GM12878 (cell line): ENCODE measurements around the gene LMNB1. TPM values are rescaled to one million over a fixed set of nuclear protein-coding genes. Genes with fewer than 3 reads are reported as not detected.

Source experiments
- ATAC-seq: fragments of 200-7000 bp; cut with Tn5 transposase; 3 replicates; pipeline ENCODE4 v1.9.1; 2020; ENCODE audit warnings: mild to moderate bottlenecking, moderate library complexity
- BruUV-seq: library from RNA; stranded (reverse); fragments of 400-500 nt; replicated peaks from 2 replicates; lab custom pipeline; 2021; lab: Mats Ljungman, UMichigan
- CTCF ChIA-PET: fragments of 300-600 bp; sonication (Branson Sonifier 250); formaldehyde crosslinking; extraction: SDS; loops from one replicate; lab custom pipeline; 2021; ENCODE audit warnings: inconsistent platforms; lab: Yijun Ruan, JAX
- POLR2A ChIA-PET: fragments of 350-600 bp; formaldehyde crosslinking; extraction: SDS; loops from one replicate; lab custom pipeline; 2021; ENCODE audit warnings: inconsistent platforms; lab: Charles Lee
- RAD21 ChIA-PET: fragments of 300-600 bp; sonication (Branson Sonifier 250); formaldehyde crosslinking; loops from one replicate; lab custom pipeline; 2023; ENCODE audit warnings: antibody characterized with exemption; ENCODE audit not compliant: unreplicated experiment; lab: Charles Lee
- SMC1A ChIA-PET: fragments of 300-600 bp; sonication (Branson Sonifier 250); formaldehyde crosslinking; loops from one replicate; lab custom pipeline; 2023; ENCODE audit not compliant: unreplicated experiment, uncharacterized antibody; lab: Charles Lee
- DNase-seq: peaks from one replicate; pipeline ENCODE4 v3.0.0-alpha.2; 2011; ENCODE audit warnings: low read depth, low spot score
- FAIRE-seq: peaks from 3 replicates; lab custom pipeline; 2011; peaks lifted over from hg19 to GRCh38; lab: Jason Lieb, UNC
- H2AFZ ChIP-seq: 2 replicates; pipeline ENCODE4 v1.6.0; 2011; ENCODE audit warnings: low read depth, low read length, control low read depth; ENCODE audit not compliant: control insufficient read depth
- H3K27ac ChIP-seq: 2 replicates; pipeline ENCODE4 v1.5.1; 2011; ENCODE audit warnings: control low read depth; ENCODE audit not compliant: control insufficient read depth, insufficient read depth
- H3K27me3 ChIP-seq, 2 experiments: replicated peaks in 1 of 2; 2 replicates each; pipeline versions ENCODE4 v1.6.0 to v1.6.1; 2011; ENCODE audit warnings: low read length in 1 of 2; ENCODE audit not compliant: control insufficient read depth in 2 of 2, insufficient read depth in 2 of 2
- H3K36me3 ChIP-seq, 2 experiments: 2 replicates each; pipeline ENCODE4 v1.5.1; 2011; ENCODE audit warnings: low read length in 1 of 2; ENCODE audit not compliant: control insufficient read depth in 2 of 2, insufficient read depth in 2 of 2
- H3K4me1 ChIP-seq: 2 replicates; pipeline ENCODE4 v1.6.1; 2011; ENCODE audit warnings: mild to moderate bottlenecking, low read length, moderate library complexity, mixed read lengths; ENCODE audit not compliant: control insufficient read depth, insufficient read depth
- H3K4me2 ChIP-seq: 2 replicates; pipeline ENCODE4 v1.6.0; 2011; ENCODE audit warnings: control low read depth; ENCODE audit not compliant: control insufficient read depth, insufficient read depth
- H3K4me3 ChIP-seq: fragments of 200-600 bp; sonication (generic); 2 replicates; pipeline ENCODE4 v1.5.1; 2016
- H3K79me2 ChIP-seq: 2 replicates; pipeline ENCODE4 v1.6.0; 2011; ENCODE audit warnings: low read length; ENCODE audit not compliant: control insufficient read depth, insufficient read depth
- H3K9ac ChIP-seq: 2 replicates; pipeline ENCODE4 v1.8.0; 2011; ENCODE audit warnings: low read length, control low read depth, mixed read lengths; ENCODE audit not compliant: control insufficient read depth, insufficient read depth
- H3K9me3 ChIP-seq: replicated peaks from 3 replicates; pipeline ENCODE4 v1.5.1; 2011; ENCODE audit warnings: mild to moderate bottlenecking, low read length; ENCODE audit not compliant: control insufficient read depth, insufficient read depth
- H4K20me1 ChIP-seq: 2 replicates; pipeline ENCODE4 v1.6.0; 2011; ENCODE audit not compliant: control insufficient read depth, insufficient read depth
- CUX1 ChIP-seq: IDR thresholded peaks from 2 replicates; pipeline ENCODE4 v1.6.1; 2012; ENCODE audit warnings: improper control_type of control experiment, low read depth, low read length; ENCODE audit not compliant: insufficient replicate concordance
- FOS ChIP-seq: IDR thresholded peaks from 3 replicates; pipeline ENCODE4 v1.6.1; 2011; ENCODE audit warnings: borderline replicate concordance; ENCODE audit not compliant: insufficient read length; ENCODE audit errors: extremely low read depth
- IKZF1 ChIP-seq: fragments of 450-650 bp; conservative IDR thresholded peaks from 2 replicates; pipeline ENCODE4 v1.6.1; 2017; ENCODE audit warnings: antibody characterized with exemption, mild to moderate bottlenecking
- MLLT1 ChIP-seq: fragments of 450-650 bp; IDR thresholded peaks from 2 replicates; pipeline ENCODE4 v1.6.1; 2016; ENCODE audit warnings: mild to moderate bottlenecking
- MXI1 ChIP-seq: fragments of 150-350 bp; IDR thresholded peaks from 2 replicates; pipeline ENCODE4 v1.6.1; 2011; ENCODE audit warnings: low read depth, mild to moderate bottlenecking, inconsistent platforms, low read length, improper control_type of control experiment
- NR2F1 ChIP-seq: fragments of 450-650 bp; conservative IDR thresholded peaks from 2 replicates; pipeline ENCODE4 v1.6.1; 2017; ENCODE audit warnings: mild to moderate bottlenecking
- TBL1XR1 ChIP-seq: IDR thresholded peaks from 2 replicates; pipeline ENCODE4 v1.6.1; 2012; ENCODE audit warnings: low read depth, low read length, improper control_type of control experiment
- WGBS: methylation state at CpG from one replicate; pipeline ENCODE4 v1.1.6; 2016; ENCODE audit warnings: low lambda C conversion rate; ENCODE audit not compliant: insufficient replicate concordance, insufficient coverage; ENCODE audit errors: missing lambda C conversion rate; 5-methylcytosine and 5-hydroxymethylcytosine counted together
- in situ Hi-C: fragments of 300-500 bp; cut with MboI; formaldehyde crosslinking; loops from 9 replicates; pipeline ENCODE4 v1.14.3; 2018; ENCODE audit warnings: mixed read lengths
- intact Hi-C: fragments of 100-400 bp; cut with micrococcal nuclease; formaldehyde crosslinking; loops from one replicate; pipeline ENCODE4 v1.14.2; 2022; ENCODE audit not compliant: unreplicated experiment
- polyA plus RNA-seq, 11 experiments: library from polyadenylated mRNA; depleted of rRNA in 4 of 11; unstranded in 6 of 11; stranded (reverse) in 5 of 11; fragments of >200 nt; fragmentation: Nextera tagmentation in 4 of 11; fragmentation: Illumina TruSeq in 1 of 11; extraction: Ambion mirVana in 4 of 11; extraction: Trizol in 1 of 11; gene quantifications; 1 replicate in 1 of 11; 2 replicates in 10 of 11; pipeline versions ENCODE4 v1.2.1 to v1.2.3, GENCODE V29; 2011 to 2016; ENCODE audit warnings: inconsistent platforms in 2 of 11, missing spikeins in 2 of 11, low read depth in 1 of 11
- total RNA-seq, 4 experiments: library from RNA; depleted of rRNA in 3 of 4; stranded (reverse); fragments of >200 nt in 3 of 4; fragmentation: Illumina TruSeq in 1 of 4; extraction: Trizol in 1 of 4; gene quantifications; 2 replicates each; pipeline versions ENCODE4 v1.2.1 to v1.2.3, GENCODE V29; 2013 to 2021
- TF ChIP-seq, protein P1 (sequence below): IDR thresholded peaks from 2 replicates; pipeline ENCODE4 v1.6.1; 2011; ENCODE audit warnings: mild to moderate bottlenecking, low read depth, low read length, moderate library complexity; ENCODE audit not compliant: insufficient replicate concordance
- TF ChIP-seq, protein P2 (sequence below): fragments of 450-650 bp; formaldehyde crosslinking; IDR thresholded peaks from 2 replicates; pipeline ENCODE4 v1.4.0; 2022; ENCODE audit warnings: mild to moderate bottlenecking, moderate library complexity

Gene LMNB1
- total and polyA plus RNA-seq, 10 of the 15 experiments (the other 5 are each of a cell fraction or from before 2014, with no cell fraction given): 7.0 to 185 (median 86.4) TPM

DNA sequence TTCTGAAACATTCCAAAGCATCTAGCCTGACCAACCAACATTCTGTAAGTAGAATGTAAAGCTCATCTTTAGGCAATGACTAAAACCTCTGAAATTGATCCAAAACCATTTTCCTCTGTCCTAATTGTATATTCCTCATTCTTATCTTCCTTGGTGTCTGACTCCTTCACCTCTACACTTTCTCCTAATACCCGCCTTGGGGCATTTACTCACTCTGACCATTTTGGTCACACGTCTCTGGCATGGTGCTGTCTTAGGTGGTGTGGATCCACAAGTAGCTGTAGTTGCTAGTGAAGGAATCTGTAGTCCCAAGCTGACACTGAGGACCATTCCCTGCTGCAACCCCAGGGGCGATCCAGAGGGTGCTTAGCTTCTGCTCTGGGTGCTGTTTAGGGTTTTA, 40.8 kb upstream of the LMNB1 start:
- ChIA-PET POLR2A (interaction anchor here (0.6 kb wide), 1 partner anchor 119 kb away, joined by 4 read pairs; no protein-coding TSS in a partner anchor), SMC1A (interaction anchor here (0.7 to 1.6 kb wide), 3 partner anchors 12 to 56 kb away, joined by 3 to 4 read pairs (median 4); no protein-coding TSS in a partner anchor), CTCF (interaction anchor here (0.6 to 1.2 kb wide), 5 partner anchors 13 to 59 kb away, joined by 3 to 5 read pairs (median 3); no protein-coding TSS in a partner anchor), RAD21 (no interaction called here)
- in situ Hi-C loops (no loop called here), intact Hi-C loops (no loop called here)
- BruUV-seq: no TSS peak
- no peak for DNase-seq
- H3K27me3 ChIP-seq: no peaks in the 10 kb centered on the region
- WGBS: 78% methylated on average over 3 of the region's 3 CpGs
- H3K27ac ChIP-seq: no peak overlapping the region
- no peak for TF ChIP-seq IKZF1
- TF ChIP-seq CUX1: no peak
- TF ChIP-seq, protein P1, sequence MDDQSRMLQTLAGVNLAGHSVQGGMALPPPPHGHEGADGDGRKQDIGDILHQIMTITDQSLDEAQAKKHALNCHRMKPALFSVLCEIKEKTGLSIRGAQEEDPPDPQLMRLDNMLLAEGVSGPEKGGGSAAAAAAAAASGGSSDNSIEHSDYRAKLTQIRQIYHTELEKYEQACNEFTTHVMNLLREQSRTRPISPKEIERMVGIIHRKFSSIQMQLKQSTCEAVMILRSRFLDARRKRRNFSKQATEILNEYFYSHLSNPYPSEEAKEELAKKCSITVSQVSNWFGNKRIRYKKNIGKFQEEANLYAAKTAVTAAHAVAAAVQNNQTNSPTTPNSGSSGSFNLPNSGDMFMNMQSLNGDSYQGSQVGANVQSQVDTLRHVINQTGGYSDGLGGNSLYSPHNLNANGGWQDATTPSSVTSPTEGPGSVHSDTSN: no peak
- TF ChIP-seq NR2F1: no peak
- TF ChIP-seq MXI1: no peak
- TF ChIP-seq TBL1XR1: no peak
- TF ChIP-seq, protein P2, sequence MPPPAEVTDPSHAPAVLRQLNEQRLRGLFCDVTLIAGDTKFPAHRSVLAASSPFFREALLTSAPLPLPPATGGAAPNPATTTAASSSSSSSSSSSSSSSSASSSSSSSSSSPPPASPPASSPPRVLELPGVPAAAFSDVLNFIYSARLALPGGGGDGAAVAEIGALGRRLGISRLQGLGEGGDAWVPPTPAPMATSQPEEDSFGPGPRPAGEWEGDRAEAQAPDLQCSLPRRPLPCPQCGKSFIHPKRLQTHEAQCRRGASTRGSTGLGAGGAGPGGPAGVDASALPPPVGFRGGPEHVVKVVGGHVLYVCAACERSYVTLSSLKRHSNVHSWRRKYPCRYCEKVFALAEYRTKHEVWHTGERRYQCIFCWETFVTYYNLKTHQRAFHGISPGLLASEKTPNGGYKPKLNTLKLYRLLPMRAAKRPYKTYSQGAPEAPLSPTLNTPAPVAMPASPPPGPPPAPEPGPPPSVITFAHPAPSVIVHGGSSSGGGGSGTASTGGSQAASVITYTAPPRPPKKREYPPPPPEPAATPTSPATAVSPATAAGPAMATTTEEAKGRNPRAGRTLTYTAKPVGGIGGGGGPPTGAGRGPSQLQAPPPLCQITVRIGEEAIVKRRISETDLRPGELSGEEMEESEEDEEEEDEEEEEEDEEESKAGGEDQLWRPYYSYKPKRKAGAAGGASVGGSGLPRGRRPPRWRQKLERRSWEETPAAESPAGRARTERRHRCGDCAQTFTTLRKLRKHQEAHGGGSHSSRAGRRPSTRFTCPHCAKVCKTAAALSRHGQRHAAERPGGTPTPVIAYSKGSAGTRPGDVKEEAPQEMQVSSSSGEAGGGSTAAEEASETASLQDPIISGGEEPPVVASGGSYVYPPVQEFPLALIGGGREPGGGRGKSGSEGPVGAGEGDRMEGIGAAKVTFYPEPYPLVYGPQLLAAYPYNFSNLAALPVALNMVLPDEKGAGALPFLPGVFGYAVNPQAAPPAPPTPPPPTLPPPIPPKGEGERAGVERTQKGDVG (CRISPR knock-in tag): no peak
- TF ChIP-seq FOS: no peak
- no peak for TF ChIP-seq MLLT1
- H4K20me1 ChIP-seq: no peaks in the 10 kb centered on the region
- no peak for FAIRE-seq
- no peaks in the 10 kb centered on the region for H3K79me2 ChIP-seq
- H3K36me3 ChIP-seq: no peaks in the 10 kb centered on the region
- H3K4me2 ChIP-seq: no peak overlapping the region
- H3K9ac ChIP-seq: no peak overlapping the region
- 0 out of 2 replicates have a peak, but pooled peaks cover 6% of the 10 kb centered on the region for H3K4me1 ChIP-seq
- no peak overlapping the region for H3K4me3 ChIP-seq
- H3K9me3 ChIP-seq: no peaks in the 10 kb centered on the region
- ATAC-seq: peak; percentile 28; the same call in 2 of the 3 replicates
- no peak overlapping the region for H2AFZ ChIP-seq
